HG03159 (cell line): ENCODE results near the gene WNK2.
"Not testable (repeated sequence)": the region's sequence is repeated elsewhere in the genome, so short reads cannot be mapped to it uniquely, and the experiment has no call there.

Source experiments
- ATAC-seq: cut with Tn5 transposase; IDR thresholded peaks from one replicate; pipeline ENCODE4 v1.9.1; 2021; ENCODE audit warnings: mild to moderate bottlenecking, moderate library complexity; ENCODE audit not compliant: unreplicated experiment

Gene WNK2

GRCh38 chr9:93233033-93233432 is 49.1 kb downstream of the WNK2 start:
- ATAC-seq: no peak

GRCh38 chr9:93234600-93234999 is 50.7 kb downstream of the WNK2 start:
- no peak for ATAC-seq

GRCh38 chr9:93235300-93235960 is 51.5 kb downstream of the WNK2 start:
- no peak for ATAC-seq

- no peak for ATAC-seq
Measured at GRCh38 chr9:93236541-93237206, 52.7 kb downstream of the WNK2 start.

GRCh38 chr9:93237540-93237939 is 53.6 kb downstream of the WNK2 start:
- no peak for ATAC-seq

- ATAC-seq: no peak
Measured at GRCh38 chr9:93238953-93239925, 55.3 kb downstream of the WNK2 start.

- ATAC-seq: no peak
Measured at GRCh38 chr9:93240891-93241334, 57.0 kb downstream of the WNK2 start.

GRCh38 chr9:93243112-93243511 is 59.2 kb downstream of the WNK2 start:
- no peak for ATAC-seq

GRCh38 chr9:93244101-93244500 is 60.2 kb downstream of the WNK2 start:
- ATAC-seq: no peak

- no peak for ATAC-seq
Measured at GRCh38 chr9:93244510-93245436, 60.8 kb downstream of the WNK2 start.

- ATAC-seq: no peak
Measured at GRCh38 chr9:93245437-93245970, 61.6 kb downstream of the WNK2 start.

GRCh38 chr9:93246111-93246510 is 62.2 kb downstream of the WNK2 start:
- ATAC-seq: no peak

- ATAC-seq: no peak
Measured at GRCh38 chr9:93246526-93246925, 62.6 kb downstream of the WNK2 start.

GRCh38 chr9:93247099-93247865 is 63.3 kb downstream of the WNK2 start:
- ATAC-seq: no peak

- ATAC-seq: no peak
Measured at GRCh38 chr9:93247892-93248291, 64.0 kb downstream of the WNK2 start.

- ATAC-seq: no peak
Measured at GRCh38 chr9:93248386-93249040, 64.6 kb downstream of the WNK2 start.

- no peak for ATAC-seq
Measured at GRCh38 chr9:93250185-93250584, 66.2 kb downstream of the WNK2 start.

GRCh38 chr9:93251309-93251708 is 67.4 kb downstream of the WNK2 start:
- not testable (repeated sequence) for ATAC-seq
